ENCODE data around the gene ANKRD13B. TPM values are rescaled to one million over a fixed set of nuclear protein-coding genes. Genes with fewer than 3 reads are reported as not detected.

Gene ANKRD13B
- total and polyA plus RNA-seq, 2 of the 13 experiments (the other 11 are each of a cell fraction or from before 2014, with no cell fraction given), result 1.7 to 1.8 TPM

DNA sequence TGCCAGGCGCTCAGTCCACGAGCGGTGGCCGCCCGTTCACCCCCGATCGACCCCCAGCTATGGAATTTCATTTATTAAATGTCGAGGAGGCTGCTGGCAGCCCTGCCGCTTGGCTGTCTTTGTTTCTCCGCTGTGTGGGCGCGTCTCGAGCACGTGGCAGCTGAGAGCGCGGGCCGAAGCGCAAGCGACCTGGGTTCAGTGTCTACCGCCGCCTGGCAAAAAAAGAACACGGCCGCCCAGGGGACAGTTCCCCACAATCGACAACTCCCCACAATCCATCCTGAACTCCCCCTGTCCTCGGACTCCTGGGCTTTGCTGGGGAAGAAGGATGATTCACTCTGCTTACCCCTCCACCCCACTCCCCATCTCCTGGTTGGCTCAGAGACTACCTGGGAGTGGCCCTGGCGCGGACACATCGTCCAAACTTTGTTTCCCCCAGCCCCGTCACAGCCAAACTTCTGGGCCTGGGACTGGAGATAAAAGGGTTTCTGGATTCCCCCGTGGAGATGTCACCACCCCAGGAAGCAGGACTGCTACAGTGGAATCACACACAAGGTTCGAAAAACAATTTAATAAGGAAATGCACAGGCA is 1.7 kb upstream of the ANKRD13B start (continued):
- TF ChIP-seq MNT (IDR thresholded peaks at IDR 0.05) (peak; percentile 61), TBX3 (IDR thresholded peaks at IDR 0.05; ENCODE audit: borderline replicate concordance) (no peak), TARDBP (CRISPR knock-in tag; IDR thresholded peaks at IDR 0.05) (no peak), CSRNP1 (CRISPR knock-in tag; IDR thresholded peaks at IDR 0.05) (peak; percentile 42; the same call in 1 of the 2 replicates), MTF2 (CRISPR knock-in tag; IDR thresholded peaks at IDR 0.05; ENCODE audit: borderline replicate concordance) (0 out of 2 replicates have a peak, but pooled peaks have one; percentile 19), MZF1 (CRISPR knock-in tag; IDR thresholded peaks at IDR 0.05; ENCODE audit: borderline replicate concordance) (no peak), DDIT3 (CRISPR knock-in tag; IDR thresholded peaks at IDR 0.05) (no peak), REL (CRISPR knock-in tag; conservative IDR thresholded peaks at IDR 0.05) (no peak), ZNF780A (CRISPR knock-in tag; IDR thresholded peaks at IDR 0.05) (no peak), MAFG (CRISPR knock-in tag; IDR thresholded peaks at IDR 0.05) (no peak), CHD2 (IDR thresholded peaks at IDR 0.05; ENCODE audit: low read depth, low read length) (no peak), ZFP1 (CRISPR knock-in tag; IDR thresholded peaks at IDR 0.05) (no peak), TSC22D2 (CRISPR knock-in tag; IDR thresholded peaks at IDR 0.05; ENCODE audit: borderline replicate concordance) (no peak), KLF12 (CRISPR knock-in tag; IDR thresholded peaks at IDR 0.05; ENCODE audit: borderline replicate concordance) (peak; percentile 78; the same call in 1 of the 2 replicates), NR1H2 (CRISPR knock-in tag; IDR thresholded peaks at IDR 0.05; ENCODE audit: borderline replicate concordance, low read depth) (0 out of 2 replicates have a peak, but pooled peaks have one; percentile 52), KLF11 (CRISPR knock-in tag; IDR thresholded peaks at IDR 0.05) (no peak), ZMYM4 (CRISPR knock-in tag; IDR thresholded peaks at IDR 0.05) (peak; percentile 19), SOX13 (IDR thresholded peaks at IDR 0.05) (no peak), SOX13 (CRISPR knock-in tag; conservative IDR thresholded peaks at IDR 0.05 in 1 of 2, IDR thresholded peaks at IDR 0.05 in 1 of 2) (no peak), SNAI1 (CRISPR knock-in tag; IDR thresholded peaks at IDR 0.05; ENCODE audit: borderline replicate concordance) (no peak), ZSCAN12 (CRISPR knock-in tag; IDR thresholded peaks at IDR 0.05) (no peak)
- TF ChIP-seq, protein P1, sequence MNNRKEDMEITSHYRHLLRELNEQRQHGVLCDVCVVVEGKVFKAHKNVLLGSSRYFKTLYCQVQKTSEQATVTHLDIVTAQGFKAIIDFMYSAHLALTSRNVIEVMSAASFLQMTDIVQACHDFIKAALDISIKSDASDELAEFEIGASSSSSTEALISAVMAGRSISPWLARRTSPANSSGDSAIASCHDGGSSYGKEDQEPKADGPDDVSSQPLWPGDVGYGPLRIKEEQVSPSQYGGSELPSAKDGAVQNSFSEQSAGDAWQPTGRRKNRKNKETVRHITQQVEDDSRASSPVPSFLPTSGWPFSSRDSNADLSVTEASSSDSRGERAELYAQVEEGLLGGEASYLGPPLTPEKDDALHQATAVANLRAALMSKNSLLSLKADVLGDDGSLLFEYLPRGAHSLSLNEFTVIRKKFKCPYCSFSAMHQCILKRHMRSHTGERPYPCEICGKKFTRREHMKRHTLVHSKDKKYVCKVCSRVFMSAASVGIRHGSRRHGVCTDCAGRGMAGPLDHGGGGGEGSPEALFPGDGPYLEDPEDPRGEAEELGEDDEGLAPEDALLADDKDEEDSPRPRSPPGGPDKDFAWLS (CRISPR knock-in tag; IDR thresholded peaks at IDR 0.05; ENCODE audit: borderline replicate concordance), result no peak
- TF ChIP-seq, protein P2, sequence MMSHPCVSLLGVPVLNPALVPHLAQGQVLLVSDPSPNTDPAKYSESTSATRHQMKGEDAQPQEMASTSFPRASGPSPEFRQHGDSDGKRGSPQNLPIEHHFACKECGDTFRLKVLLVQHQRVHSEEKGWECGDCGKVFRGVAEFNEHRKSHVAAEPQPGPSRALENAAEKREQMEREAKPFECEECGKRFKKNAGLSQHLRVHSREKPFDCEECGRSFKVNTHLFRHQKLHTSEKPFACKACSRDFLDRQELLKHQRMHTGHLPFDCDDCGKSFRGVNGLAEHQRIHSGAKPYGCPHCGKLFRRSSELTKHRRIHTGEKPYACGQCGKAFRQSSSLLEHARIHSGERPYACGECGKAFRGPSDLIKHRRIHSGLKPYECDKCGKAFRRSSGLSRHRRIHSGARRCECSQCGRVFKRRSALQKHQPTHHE (CRISPR knock-in tag; IDR thresholded peaks at IDR 0.05; ENCODE audit: borderline replicate concordance), result 0 out of 2 replicates have a peak, but pooled peaks have one; percentile 15

Data from HepG2 (cell line).